ENCODE measurements around the gene JDP2. TPM values are rescaled to one million over a fixed set of nuclear protein-coding genes. Genes with fewer than 3 reads are reported as not detected.

The JDP2 gene
- total and polyA plus RNA-seq, 2 of the 4 experiments (the other 2 are of a cell fraction) = 35.7 to 38.4 TPM

DNA sequence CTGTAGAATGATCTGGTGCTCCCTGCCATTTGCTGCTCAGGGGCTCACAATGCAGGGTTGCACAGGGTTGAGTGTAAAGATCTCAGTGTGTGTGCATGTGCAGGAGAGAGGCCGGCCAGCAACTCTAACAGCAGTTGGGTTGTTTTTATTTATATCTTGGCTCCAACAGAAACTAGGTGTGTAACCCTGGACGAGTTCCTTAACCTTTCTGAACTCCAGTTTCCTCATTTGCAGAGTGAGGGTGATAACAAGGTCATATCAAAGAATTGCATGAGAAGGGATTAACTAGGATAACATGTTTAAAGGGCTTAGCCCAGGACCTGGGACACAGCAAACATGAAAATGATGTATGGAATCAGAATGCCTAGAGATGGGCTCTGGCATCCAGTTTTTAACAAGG, 14.8 kb upstream of the JDP2 start:
- ATAC-seq (ENCODE audit: low read depth) (no peak), DNase-seq (no peak)
- ChIA-PET POLR2A (ENCODE audit: unreplicated experiment) (no interaction called here), CTCF (no interaction called here)
- Histone ChIP-seq H3K27me3 (ENCODE audit: control insufficient read depth, insufficient read depth, low read length) (peaks cover 2% of the 10 kb centered on the region), H3K36me3 (ENCODE audit: control insufficient read depth, insufficient read depth, low read length) (no peaks in the 10 kb centered on the region), H3K23ac (ENCODE audit: low read depth, low read length) (no peak overlapping the region), H3K79me1 (ENCODE audit: low read depth in 1 of 2, low read length in 2 of 2) (no peaks in the 10 kb centered on the region), H4K8ac (ENCODE audit: low read depth in 2 of 2, low read length in 2 of 2) (no peak overlapping the region), H3K4me1 (ENCODE audit: control insufficient read depth, insufficient read depth, low read length) (peaks cover 4% of the 10 kb centered on the region; the same call in 1 of the 2 replicates), H3K18ac (ENCODE audit: low read depth, low read length) (no peak overlapping the region), H3K14ac (replicated peaks; ENCODE audit: low read depth, low read length) (no peak overlapping the region), H3K4ac (ENCODE audit: low read depth, low read length) (no peak overlapping the region), H4K91ac (ENCODE audit: insufficient read depth, low read depth, low read length) (no peak overlapping the region), H3K27ac (ENCODE audit: insufficient read depth, low read length) (no peak overlapping the region), H3K9me3 (ENCODE audit: control insufficient read depth, insufficient read depth, low read length) (peaks cover 2% of the 10 kb centered on the region; the same call in 1 of the 2 replicates), H3K9me1 (ENCODE audit: insufficient read depth, low read length) (no peaks in the 10 kb centered on the region; the same call in 1 of the 2 replicates), H2AK9ac (replicated peaks; ENCODE audit: low read depth, low read length, poor library complexity) (no peak overlapping the region), H2BK120ac (ENCODE audit: low read depth, low read length) (no peak overlapping the region), H4K5ac (ENCODE audit: low read depth, low read length) (no peak overlapping the region), H4K20me1 (ENCODE audit: insufficient read depth, low read length) (no peaks in the 10 kb centered on the region), H3K4me2 (ENCODE audit: low read depth, low read length) (no peak overlapping the region), H2BK5ac (ENCODE audit: low read depth, low read length, poor library complexity, severe bottlenecking) (no peak overlapping the region), H3K9ac (ENCODE audit: low read depth, low read length) (no peak overlapping the region), H2BK20ac (ENCODE audit: low read depth, low read length) (no peak overlapping the region), H2BK15ac (ENCODE audit: low read depth, low read length) (no peak overlapping the region), H3K4me3 (ENCODE audit: insufficient read depth, low read depth, low read length) (no peak overlapping the region), H2AFZ (replicated peaks; ENCODE audit: low read length, poor library complexity) (no peak overlapping the region), H2AK5ac (ENCODE audit: low read depth, low read length) (no peak overlapping the region), H3K56ac (ENCODE audit: extremely low read depth, insufficient read depth, low read length) (no peak overlapping the region)
- in situ Hi-C loops (cut with MboI; ENCODE audit: low sequenced_read_pairs) (no loop called here), intact Hi-C loops (cut with micrococcal nuclease) (no loop called here), dilution Hi-C loops (cut with HindIII; ENCODE audit: low sequenced_read_pairs, unreplicated experiment) (no loop called here)
- no CpG with 5 or more reads among the region's 2 CpGs for WGBS, 2 experiments (ENCODE audit: extremely low coverage in 2 of 2, insufficient read length in 1 of 2)
- no peak for TF ChIP-seq MXI1 (IDR thresholded peaks at IDR 0.05; ENCODE audit: borderline replicate concordance, low read depth, low read length)
- no peak for TF ChIP-seq MAZ (IDR thresholded peaks at IDR 0.05; ENCODE audit: borderline replicate concordance, low read depth, low read length)
- no peak for TF ChIP-seq RCOR1 (IDR thresholded peaks at IDR 0.05; ENCODE audit: insufficient replicate concordance, low read length)
- no peak for TF ChIP-seq RFX5 (IDR thresholded peaks at IDR 0.05; ENCODE audit: low read depth, low read length)
- TF ChIP-seq, protein P1, sequence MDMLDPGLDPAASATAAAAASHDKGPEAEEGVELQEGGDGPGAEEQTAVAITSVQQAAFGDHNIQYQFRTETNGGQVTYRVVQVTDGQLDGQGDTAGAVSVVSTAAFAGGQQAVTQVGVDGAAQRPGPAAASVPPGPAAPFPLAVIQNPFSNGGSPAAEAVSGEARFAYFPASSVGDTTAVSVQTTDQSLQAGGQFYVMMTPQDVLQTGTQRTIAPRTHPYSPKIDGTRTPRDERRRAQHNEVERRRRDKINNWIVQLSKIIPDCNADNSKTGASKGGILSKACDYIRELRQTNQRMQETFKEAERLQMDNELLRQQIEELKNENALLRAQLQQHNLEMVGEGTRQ (IDR thresholded peaks at IDR 0.05; ENCODE audit: low read depth, low read length) = no peak
- TF ChIP-seq, protein P2, sequence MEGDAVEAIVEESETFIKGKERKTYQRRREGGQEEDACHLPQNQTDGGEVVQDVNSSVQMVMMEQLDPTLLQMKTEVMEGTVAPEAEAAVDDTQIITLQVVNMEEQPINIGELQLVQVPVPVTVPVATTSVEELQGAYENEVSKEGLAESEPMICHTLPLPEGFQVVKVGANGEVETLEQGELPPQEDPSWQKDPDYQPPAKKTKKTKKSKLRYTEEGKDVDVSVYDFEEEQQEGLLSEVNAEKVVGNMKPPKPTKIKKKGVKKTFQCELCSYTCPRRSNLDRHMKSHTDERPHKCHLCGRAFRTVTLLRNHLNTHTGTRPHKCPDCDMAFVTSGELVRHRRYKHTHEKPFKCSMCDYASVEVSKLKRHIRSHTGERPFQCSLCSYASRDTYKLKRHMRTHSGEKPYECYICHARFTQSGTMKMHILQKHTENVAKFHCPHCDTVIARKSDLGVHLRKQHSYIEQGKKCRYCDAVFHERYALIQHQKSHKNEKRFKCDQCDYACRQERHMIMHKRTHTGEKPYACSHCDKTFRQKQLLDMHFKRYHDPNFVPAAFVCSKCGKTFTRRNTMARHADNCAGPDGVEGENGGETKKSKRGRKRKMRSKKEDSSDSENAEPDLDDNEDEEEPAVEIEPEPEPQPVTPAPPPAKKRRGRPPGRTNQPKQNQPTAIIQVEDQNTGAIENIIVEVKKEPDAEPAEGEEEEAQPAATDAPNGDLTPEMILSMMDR (conservative IDR thresholded peaks at IDR 0.05; ENCODE audit: low read depth, low read length) = no peak
- no peak for TF ChIP-seq FOS (IDR thresholded peaks at IDR 0.05; ENCODE audit: low read depth, low read length)
- TF ChIP-seq SMC3 (IDR thresholded peaks at IDR 0.05; ENCODE audit: low read depth, low read length) = no peak
- TF ChIP-seq MAFK (IDR thresholded peaks at IDR 0.05; ENCODE audit: low read depth, low read length) = no peak
- no peak for TF ChIP-seq POLR2A (IDR thresholded peaks at IDR 0.05; ENCODE audit: low read depth, low read length)
- no peak for TF ChIP-seq CHD1 (IDR thresholded peaks at IDR 0.05; ENCODE audit: low read depth, low read length)
- TF ChIP-seq RAD21 (IDR thresholded peaks at IDR 0.05; ENCODE audit: low read length) = no peak
- BruUV-seq (replicated peaks) = no TSS peak
